Activated CD8-positive, alpha-beta memory T cell treated with anti-CD3 and anti-CD28 coated beads for 1 hour (primary cell): Measurements from ENCODE around the gene ZNF691.

Source experiments
- DNase-seq, 2 donors: peaks; one replicate each; pipeline ENCODE4 v3.0.0-alpha.2; 2020; ENCODE audit warnings: low read depth in 1 of 2; ENCODE audit errors: extremely low read depth in 1 of 2

Gene ZNF691

DNA sequence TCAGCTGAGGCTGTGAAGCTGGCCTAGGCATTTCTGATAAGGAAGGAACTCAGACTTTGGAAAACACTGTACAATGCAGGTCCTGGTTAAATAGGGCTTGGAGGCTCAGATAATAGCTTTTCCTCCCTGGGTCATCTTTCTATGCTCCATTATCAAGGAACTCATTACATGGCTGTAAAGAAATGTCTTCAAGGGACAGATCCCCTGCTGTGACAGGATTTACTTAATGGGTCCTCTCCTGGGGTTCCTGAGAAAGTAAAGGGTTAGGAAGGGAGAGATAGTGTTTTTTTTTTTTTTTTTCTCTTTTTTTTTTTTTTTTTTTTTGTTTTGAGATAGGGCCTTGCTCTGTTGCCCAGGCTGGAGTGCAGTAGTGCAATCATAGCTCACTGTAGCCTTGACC is 15.1 kb upstream of the ZNF691 start:
- no peak for DNase-seq

DNA sequence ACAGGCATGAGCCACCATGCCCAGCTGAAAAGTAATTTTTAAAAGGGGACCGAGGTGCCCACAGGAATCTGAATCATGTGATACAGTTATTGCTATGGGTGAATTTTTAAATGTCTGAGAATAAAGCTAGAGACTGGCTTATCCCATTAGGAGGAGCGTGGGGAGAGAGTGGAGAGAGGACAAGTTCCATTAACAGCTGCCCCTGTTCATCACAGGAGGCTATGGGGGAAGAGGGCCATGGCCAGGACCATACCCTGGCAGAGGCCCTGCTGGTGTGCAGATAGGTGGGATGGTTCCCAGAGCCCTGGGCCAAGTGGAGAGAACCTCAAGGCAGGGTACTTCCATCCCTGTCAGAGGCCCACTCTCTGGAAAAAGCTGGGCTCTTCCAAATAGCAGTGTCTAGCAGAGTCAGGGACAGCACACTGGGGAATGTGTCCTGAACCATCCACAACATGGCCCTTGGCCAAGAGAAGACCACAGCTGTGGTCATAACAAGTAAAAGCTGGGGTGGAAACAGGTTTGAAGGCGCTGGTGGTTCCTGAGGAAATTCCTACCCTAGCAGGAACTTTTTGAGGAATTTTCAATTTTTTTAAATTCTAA is 13.7 kb upstream of the ZNF691 start:
- no peak for DNase-seq

DNA sequence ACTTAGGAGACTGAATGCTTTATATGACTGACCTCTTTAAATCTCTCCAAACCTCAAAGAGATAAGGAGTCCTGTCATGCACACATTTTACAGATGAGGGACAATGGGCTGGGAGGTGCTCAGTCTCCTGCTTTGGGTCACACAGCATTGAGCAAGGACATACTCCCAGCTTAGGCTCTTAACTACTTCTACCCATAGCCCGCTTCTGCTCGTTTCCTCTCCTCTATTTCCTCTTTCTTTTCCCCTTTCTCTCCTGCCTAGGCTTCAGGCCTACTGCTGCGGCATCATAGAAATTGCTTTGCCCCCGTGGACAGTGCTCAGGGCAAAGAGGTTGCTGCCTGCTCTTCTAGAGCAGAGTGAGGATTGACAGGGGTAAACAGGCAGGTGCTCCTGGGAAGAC is 12.4 kb upstream of the ZNF691 start:
- DNase-seq: no peak

DNA sequence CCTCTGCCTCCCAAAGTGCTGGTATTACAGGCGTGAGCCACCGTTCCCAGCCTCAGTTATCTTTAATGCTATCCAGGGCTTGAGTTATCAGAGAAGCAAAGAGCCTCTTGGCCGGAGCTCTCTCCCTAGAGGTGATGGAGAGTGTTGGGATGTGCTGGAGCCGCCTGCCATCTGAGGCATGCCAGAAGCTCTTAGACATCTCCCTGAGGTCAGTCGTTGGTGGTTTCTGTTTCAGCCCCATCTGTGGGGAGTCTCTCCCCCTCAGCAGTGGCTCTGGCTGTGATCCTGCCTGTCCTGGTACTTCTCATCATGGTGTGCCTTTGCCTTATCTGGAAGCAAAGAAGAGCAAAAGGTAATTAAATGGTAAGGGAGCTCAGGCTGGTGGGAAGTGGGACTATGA is 11.6 kb upstream of the ZNF691 start:
- DNase-seq: no peak

DNA sequence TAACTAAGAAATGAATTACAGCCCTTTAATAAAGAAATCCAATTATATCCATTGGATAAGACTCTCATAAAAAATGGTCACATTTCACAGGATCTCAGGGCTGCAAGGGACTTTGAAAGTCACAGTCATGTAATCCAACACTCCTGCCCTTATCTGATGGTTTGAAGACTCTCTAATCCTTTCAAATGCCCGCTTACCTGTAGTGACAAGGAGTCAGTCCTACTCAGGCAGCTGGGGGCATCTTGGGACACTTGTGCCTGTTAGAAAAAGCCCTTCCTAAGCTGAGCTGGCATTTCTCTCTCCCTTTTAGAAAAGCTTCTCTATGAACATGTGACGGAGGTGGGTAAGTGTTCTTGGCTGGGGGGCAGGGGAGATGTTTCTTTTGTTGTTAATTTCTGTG is 11.0 kb upstream of the ZNF691 start:
- no peak for DNase-seq

DNA sequence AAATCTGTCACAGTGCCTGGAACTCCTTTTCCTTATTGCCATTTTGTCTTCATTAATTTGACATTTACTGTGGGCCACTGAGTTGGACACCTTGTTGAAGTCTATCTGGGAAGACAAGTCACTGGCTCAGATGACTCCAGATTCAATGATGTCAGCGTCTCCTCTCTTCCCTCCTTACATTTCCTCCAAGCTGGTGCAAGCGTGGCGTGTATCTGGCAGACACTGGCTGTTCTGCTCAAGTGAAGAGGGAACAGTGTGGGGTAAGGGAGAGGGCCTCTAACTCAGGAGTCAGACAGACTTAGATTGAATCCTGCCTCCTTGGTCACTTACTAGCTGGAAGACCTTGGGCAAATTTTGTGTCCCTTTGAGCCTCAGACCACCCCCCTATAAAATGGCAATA is 8.7 kb upstream of the ZNF691 start:
- DNase-seq: no peak

DNA sequence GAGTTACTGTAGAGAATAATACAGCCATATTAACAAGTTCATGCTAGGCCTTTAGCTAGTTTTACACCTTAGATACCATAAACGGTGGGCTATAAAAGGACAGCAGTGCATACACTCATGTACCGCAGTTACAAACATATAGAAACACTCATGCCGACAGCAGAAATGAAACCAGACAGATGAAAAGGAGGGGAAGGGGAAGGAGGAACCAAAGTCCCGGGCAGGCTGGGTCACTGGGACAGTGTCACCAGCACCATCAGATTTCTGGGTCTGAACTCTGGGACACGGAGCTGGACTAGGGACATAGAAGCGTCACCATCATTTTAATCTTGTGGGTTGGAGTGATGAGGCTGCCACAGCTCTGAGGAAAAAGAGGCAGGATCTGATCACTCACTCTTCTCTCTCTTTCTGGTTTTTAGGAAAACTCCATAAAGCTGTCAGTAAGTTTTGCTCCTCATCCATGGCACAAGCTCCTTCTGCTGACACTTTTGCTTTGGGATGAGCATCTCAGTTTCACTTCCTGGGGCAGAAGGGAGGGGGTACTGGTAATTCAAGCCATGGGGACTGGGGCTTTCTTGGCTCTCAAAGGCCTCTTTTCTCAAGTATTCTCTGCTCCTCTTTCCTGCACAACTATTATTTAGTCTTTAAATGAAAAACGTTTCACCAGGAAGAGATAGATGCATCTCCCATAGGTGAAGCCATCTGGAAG is 7.8 kb upstream of the ZNF691 start:
- DNase-seq: no peak

DNA sequence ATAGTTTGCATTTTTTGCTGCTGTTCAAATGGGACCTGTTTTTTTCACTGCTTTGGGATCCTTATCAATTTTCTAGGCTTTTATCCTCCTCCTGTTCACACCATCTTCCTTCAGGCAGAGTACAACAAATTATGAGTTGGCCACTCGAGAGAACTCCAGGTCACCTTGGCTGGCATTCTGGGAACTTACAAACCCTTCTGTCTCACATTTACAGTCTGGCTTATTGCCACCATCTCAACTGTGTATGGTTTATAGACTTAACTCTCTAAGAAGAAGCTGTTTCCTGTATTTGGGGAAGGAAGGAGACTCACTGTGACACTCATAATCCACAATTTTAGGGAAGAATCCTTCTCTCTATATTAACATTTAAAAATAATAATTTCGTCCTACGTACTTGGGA is 5.4 kb upstream of the ZNF691 start:
- DNase-seq: no peak

DNA sequence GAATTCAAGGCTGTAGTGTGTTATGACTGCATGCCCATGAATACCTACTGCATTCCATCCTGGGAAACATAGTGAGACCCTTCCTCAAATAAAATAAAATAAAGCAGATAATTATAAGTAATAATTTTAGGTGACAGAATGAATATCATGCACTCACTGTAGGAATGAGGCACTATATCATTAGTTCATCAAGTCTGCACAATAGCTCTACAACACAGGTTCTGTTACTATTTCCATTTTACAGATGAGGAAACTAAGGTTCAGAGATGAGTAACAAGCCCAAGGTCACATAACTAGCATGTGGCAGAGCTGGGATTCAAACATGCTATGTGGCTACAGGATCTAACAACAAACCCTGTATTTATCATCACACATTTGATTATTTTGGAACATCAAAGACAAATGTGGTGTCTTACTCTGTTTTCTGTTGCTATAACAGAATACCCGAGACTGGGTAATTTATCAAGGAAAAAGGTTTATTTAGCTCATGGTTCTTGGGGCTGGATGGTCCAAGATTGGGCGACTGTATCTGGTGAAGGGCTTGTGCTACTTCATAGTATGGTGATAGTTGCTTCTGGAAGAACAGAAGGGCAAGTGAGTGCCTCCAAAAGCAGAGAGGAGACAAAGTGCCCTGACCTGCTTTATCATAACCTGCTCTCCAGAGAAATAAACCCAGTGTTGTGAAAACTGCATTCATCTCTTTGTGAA is 4.8 kb upstream of the ZNF691 start:
- no peak for DNase-seq

DNA sequence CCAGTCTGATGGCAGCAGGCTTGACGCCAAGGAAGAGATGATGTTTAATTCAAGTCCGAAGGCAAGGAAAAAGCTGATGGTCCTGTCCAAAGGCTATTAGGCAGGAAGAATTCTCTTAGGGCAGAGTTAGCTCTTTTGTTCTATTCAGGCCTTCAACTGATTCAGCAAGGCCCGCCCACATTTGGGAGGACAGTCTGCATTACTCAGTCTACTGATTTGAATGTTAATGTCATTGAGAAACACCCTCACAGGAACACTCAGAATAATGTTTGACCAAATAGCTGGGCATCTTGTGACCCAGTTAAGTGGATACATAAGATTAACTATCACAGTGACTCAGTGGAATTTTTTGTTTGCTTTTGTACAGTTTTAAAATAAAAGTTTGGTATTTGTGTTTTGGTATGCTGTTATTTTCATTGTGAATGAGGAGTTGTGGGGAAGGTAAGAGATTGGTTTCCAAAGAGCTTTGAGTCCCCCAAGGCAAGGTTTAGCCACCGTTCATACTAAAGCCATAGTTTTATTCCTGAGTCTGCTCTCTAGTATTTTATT is 1.7 kb upstream of the ZNF691 start:
- DNase-seq: no peak

DNA sequence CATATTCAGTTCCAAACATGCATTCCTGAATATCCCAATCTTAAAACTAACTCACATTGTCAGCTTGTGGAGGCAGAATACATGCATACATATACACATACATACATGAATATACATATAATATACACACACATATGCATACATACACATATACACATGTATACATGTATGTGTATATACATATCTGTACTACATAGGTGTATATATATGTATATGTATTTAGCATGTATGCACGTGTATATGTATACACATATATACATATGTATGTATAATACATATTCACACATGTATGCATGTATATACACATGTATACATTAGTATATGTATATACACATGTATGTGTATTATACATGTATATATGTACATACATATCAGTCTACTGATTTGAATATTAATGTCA is 1.2 kb upstream of the ZNF691 start:
- DNase-seq: no peak

DNA sequence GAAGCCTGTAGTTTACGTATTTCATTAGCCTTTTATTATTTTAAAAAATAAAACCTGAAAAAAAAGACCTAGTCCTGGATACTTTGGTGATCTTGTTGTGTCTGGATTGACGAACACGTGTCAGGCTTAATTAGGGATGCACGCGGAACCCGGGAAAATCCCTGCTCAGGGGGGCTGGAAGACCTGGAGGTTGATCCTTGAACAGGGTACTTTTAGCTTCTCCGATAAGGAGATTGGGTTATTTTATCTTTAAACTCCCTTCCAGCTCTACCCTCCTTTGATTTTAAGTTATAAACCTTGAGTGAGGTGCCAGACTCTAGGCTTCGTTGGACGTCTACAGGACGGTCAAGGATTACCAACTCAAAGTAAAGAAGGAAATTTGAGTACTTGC is 552 bp upstream of the ZNF691 start:
- DNase-seq: no peak

DNA sequence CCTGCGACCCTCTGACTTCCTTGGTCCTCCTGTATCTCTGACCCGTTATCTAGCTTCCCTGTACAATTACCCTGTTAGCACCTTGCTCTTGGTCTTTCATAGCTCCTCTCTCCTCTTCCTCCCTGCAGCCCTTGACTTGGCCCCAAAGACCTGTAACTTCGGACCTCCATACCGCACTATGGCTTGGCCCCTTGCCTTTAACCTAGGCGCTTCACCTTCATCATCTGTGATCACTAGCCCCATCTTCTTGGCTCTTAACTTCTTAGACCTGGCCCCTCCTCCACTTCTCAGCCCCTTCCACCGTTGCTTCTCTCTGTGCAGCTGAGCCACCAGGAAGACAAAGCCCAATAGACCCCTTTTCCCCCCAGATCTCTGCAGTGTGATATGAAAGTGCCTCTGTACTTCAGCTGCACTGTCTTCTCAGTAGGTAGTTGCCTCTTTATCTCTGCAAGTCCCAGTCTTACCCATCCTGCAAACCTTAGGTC is 740 bp downstream of the ZNF691 start:
- DNase-seq: no peak

DNA sequence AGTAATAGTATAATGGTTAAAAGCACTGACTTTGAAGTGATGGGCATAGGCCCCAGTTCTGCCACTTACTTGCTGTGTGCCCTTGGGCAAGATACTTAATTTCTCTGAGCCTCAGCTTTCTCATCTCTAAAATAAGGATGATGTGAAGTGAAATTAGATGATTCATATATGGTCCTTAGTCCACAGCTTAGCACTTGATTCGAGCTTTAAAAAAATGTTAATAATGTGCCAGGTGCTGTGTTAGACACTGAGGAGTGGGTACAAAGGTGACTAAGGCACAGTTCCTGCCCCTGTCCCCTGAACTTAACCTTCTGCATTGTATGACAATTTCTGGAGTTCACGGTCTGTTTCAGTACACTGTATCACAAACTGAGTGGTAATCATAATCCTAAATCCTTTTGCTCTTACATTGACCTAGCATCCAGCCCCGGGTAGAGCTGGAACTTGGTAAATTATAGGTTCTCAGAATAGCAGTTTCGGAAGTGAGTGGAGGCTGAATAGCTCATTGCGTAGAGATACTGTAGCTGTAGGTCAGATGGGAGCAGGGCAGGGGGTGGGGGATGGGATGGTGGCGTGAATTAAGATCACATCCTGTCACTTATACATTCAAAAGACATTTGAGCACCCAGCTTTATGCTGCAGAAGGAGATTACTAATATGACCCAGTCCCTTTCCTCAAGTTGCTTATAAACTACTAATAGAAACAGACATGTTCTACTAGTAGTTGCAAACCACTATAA is 1.5 kb downstream of the ZNF691 start:
- no peak for DNase-seq

DNA sequence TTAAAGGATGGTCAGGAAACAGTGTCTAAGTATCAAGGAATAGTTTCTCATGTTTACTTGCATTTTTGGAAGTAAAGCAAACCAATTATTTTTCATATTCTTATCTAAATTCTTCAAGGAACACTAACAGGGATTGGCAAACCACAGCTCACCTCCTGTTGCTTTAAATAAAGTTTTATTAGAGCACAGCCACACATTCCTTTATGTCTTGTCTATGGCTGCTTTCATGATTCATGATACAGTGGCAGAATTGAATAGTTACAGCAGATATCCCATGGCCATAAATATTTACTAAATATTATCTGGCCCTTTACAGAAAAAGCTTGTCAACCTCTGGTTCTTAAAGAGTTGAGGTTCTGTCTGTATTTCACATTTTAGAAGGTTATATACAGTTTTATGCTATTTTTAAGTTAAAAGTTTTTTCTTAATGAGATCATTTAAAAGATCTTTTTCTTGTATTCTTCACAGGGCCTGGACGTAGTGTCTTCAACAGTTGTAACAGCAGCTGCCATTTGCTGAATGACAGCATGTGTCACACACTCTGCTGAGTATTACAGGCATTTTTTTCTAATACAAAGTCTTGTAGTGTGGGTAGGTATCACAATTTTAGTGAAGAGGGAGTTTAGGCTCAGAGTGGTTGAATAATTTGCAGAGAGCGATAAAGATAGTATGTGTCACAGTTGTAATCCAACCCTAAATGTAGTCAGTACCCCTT is 2.6 kb downstream of the ZNF691 start:
- DNase-seq: no peak

DNA sequence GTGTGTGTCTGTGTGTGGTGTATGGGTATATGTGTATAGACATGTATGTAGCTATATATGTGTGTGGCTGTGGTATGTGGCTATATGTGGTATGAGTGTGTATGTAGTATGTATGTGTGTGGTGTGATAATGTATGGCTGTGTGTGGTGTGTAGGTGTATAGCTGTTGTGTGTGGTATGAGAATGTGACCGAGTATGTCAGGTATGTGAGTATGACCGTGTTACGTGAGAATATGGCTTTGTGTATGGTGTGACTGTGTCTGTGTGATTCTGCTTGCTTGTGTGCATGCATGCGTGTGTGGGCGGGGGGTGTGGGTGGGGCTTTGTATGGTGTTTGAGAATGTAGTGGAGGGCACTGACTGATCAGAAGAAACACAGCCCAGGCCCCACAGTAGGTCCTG is 3.5 kb downstream of the ZNF691 start:
- DNase-seq: no peak

DNA sequence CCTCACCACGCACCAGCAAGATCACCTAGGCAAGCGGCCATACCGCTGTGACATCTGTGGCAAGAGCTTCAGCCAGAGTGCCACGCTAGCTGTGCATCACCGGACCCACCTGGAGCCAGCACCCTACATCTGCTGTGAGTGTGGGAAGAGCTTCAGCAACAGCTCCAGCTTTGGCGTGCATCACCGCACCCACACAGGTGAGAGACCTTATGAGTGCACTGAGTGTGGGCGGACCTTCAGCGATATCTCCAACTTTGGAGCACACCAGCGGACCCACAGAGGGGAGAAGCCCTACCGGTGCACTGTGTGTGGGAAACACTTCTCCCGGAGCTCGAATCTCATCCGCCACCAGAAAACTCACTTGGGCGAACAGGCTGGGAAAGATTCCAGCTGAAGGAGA is 5.0 kb downstream of the ZNF691 start:
- no peak for DNase-seq

DNA sequence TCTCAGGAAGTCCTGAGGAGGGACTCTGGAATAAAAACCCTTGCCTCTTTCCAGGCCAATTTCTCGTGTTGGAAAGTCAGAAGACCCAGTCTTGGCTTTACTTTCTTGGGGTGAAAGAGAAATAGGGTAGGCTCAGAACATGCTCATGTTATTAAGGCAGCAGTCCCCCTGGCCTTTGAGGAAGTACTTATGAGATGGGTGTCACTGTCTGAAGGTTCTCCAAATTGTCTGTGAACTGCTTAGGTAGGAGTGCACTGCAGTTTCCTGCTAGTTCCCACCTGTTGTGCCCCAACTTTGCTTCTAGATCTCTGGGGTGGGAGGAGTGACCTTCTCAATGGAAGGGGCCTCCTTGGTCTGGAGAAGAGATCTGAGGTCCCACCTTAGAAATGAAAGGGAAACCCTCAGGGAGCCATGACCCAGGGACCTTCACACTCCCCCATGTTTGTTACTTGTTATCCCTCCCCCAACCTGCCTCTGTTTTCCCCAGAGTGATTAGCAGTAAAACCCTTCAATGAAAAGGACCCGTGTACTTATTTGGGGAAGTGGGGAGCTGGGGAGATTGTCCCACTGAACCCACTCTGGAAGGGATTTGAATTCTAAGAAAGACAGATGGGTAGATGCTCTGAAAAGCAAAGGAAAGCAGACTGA is 5.7 kb downstream of the ZNF691 start:
- no peak for DNase-seq

DNA sequence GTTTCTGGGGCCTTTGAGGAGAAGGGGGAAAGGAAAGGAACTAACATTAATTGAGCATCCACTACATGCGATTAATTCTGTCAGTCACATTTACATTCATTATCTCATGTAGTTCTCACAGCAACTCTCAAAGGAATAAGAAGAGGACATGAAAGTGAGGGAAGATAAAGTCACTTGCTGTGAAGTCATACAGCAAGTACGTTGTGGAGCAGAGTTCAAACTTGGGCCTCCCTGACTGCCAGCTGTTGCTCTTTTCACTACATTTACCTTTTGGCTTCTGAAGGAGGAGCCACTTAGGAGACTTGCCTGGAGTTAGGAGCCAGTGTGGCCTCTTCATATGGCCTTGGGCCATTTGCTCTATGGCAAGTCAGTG is 6.2 kb downstream of the ZNF691 start:
- no peak for DNase-seq
